Measurements from ENCODE around the gene SRSF2.

DNA sequence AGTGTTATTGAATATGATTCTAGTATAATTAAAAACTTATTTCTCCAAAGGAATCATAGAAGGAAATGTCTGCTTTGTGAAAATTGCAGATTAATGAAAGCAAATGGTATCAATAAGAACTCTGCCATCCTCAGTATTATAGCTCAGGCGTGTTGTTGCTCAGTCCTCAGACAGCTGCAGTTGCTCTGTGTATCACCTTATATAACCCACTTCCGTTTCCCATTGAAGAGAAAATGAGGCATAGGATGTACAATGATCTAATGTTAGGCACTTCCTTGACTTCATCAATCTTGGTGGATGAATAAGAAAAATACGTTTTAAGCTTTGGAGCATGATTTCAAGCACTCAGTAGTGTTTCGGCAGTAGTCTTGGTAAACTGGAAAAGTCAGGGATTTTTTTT, 14.9 kb upstream of the SRSF2 start:
- TF ChIP-seq, protein P1, sequence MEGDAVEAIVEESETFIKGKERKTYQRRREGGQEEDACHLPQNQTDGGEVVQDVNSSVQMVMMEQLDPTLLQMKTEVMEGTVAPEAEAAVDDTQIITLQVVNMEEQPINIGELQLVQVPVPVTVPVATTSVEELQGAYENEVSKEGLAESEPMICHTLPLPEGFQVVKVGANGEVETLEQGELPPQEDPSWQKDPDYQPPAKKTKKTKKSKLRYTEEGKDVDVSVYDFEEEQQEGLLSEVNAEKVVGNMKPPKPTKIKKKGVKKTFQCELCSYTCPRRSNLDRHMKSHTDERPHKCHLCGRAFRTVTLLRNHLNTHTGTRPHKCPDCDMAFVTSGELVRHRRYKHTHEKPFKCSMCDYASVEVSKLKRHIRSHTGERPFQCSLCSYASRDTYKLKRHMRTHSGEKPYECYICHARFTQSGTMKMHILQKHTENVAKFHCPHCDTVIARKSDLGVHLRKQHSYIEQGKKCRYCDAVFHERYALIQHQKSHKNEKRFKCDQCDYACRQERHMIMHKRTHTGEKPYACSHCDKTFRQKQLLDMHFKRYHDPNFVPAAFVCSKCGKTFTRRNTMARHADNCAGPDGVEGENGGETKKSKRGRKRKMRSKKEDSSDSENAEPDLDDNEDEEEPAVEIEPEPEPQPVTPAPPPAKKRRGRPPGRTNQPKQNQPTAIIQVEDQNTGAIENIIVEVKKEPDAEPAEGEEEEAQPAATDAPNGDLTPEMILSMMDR (IDR thresholded peaks at IDR 0.05), result no peak
- no peak for TF ChIP-seq POLR2A (IDR thresholded peaks at IDR 0.05)

Measured in Peyer's patch (tissue), 4 donors.